B cell (primary cell): ENCODE results near the gene IRF1. TPM values are rescaled to one million over a fixed set of nuclear protein-coding genes. Genes with fewer than 3 reads are reported as not detected.

ENCODE experiments used
- ATAC-seq: fragments of 200-7000 bp; cut with Tn5 transposase; one replicate; pipeline ENCODE4 v1.10.0; 2021; ENCODE audit warnings: low read depth, mild to moderate bottlenecking, moderate number of reproducible peaks, moderate library complexity
- CTCF ChIA-PET: fragments of 350-600 bp; sonication (Branson Sonifier 250); formaldehyde crosslinking; loops from one replicate; lab custom pipeline; 2021; ENCODE audit warnings: antibody characterized with exemption, inconsistent platforms; lab: Charles Lee
- POLR2A ChIA-PET: fragments of 350-600 bp; sonication (Branson Sonifier 250); formaldehyde crosslinking; loops from one replicate; lab custom pipeline; 2021; ENCODE audit warnings: antibody characterized with exemption; lab: Charles Lee
- DNase-seq: peaks from one replicate; pipeline ENCODE4 v3.0.0; 2013
- H2AFZ ChIP-seq: 2 replicates; pipeline ENCODE4 v1.6.1; 2012; ENCODE audit warnings: mild to moderate bottlenecking, low read depth, low read length; ENCODE audit not compliant: insufficient read depth, poor library complexity, severe bottlenecking
- H3K27ac ChIP-seq, 2 donors: 1 replicate in 1 of 2; 2 replicates in 1 of 2; pipeline ENCODE4 v1.5.1; 2012 to 2013; ENCODE audit warnings: low read length in 2 of 2, mild to moderate bottlenecking in 2 of 2, moderate library complexity in 1 of 2
- H3K27me3 ChIP-seq, 4 experiments: fragments of 200-600 bp in 1 of 4; sonication (generic) in 1 of 4; replicated peaks in 1 of 4; 1 replicate in 2 of 4; 2 replicates in 2 of 4; pipeline versions ENCODE4 v1.6.1 to v1.7.0; 2013 to 2016; ENCODE audit warnings: low read length in 3 of 4, mild to moderate bottlenecking in 2 of 4, mixed read lengths in 1 of 4, moderate library complexity in 1 of 4; ENCODE audit not compliant: insufficient read depth in 4 of 4, control insufficient read depth in 3 of 4; ENCODE audit errors: control extremely low read depth in 1 of 4
- H3K36me3 ChIP-seq, 2 experiments: replicated peaks in 1 of 2; 1 replicate in 1 of 2; 2 replicates in 1 of 2; pipeline versions ENCODE4 v1.6.1 to v1.7.1; 2013; ENCODE audit warnings: low read length in 1 of 2; ENCODE audit not compliant: insufficient read depth in 2 of 2, control insufficient read depth in 1 of 2; ENCODE audit errors: control extremely low read depth in 1 of 2, extremely low read depth in 1 of 2
- H3K4me1 ChIP-seq, 2 donors: fragments of 200-600 bp in 1 of 2; sonication (generic) in 1 of 2; 1 replicate in 1 of 2; 2 replicates in 1 of 2; pipeline versions ENCODE4 v1.5.1 to v1.6.1; 2013 to 2017; ENCODE audit warnings: low read length in 2 of 2; ENCODE audit not compliant: control insufficient read depth in 2 of 2, insufficient read depth in 2 of 2
- H3K4me2 ChIP-seq: replicated peaks from 2 replicates; pipeline ENCODE3; 2012; ENCODE audit warnings: mild to moderate bottlenecking, low read depth, low read length; ENCODE audit not compliant: poor library complexity, severe bottlenecking
- H3K4me3 ChIP-seq, 5 experiments: fragments of 200-600 bp in 1 of 5; sonication (generic) in 1 of 5; 1 replicate in 3 of 5; 2 replicates in 2 of 5; pipeline versions ENCODE4 v1.5.1 to v1.7.0; 2011 to 2016; ENCODE audit warnings: low read length in 4 of 5, mild to moderate bottlenecking in 4 of 5, low read depth in 2 of 5, control low read depth in 1 of 5, moderate library complexity in 1 of 5; ENCODE audit not compliant: insufficient read depth in 1 of 5; ENCODE audit errors: control extremely low read depth in 1 of 5, extremely low read depth in 1 of 5
- H3K79me2 ChIP-seq: fragments of 200-600 bp; sonication (generic); one replicate; pipeline ENCODE4 v1.6.0; 2016; ENCODE audit warnings: low read length; ENCODE audit not compliant: control insufficient read depth, insufficient read depth
- H3K9ac ChIP-seq: fragments of 200-600 bp; sonication (generic); 2 replicates; pipeline ENCODE4 v1.6.1; 2017; ENCODE audit warnings: mild to moderate bottlenecking, low read length, moderate library complexity
- H3K9me3 ChIP-seq, 3 donors: one replicate each; pipeline versions ENCODE4 v1.6.1 to v1.7.1; 2013; ENCODE audit warnings: low read length in 2 of 3; ENCODE audit not compliant: control insufficient read depth in 2 of 3, insufficient read depth in 1 of 3; ENCODE audit errors: control extremely low read depth in 1 of 3
- H4K20me1 ChIP-seq: 2 replicates; pipeline ENCODE4 v1.6.0; 2012; ENCODE audit warnings: mild to moderate bottlenecking, low read length; ENCODE audit not compliant: insufficient read depth, control insufficient read depth, poor library complexity, severe bottlenecking
- H3K27ac Mint-ChIP-seq: one replicate; pipeline ENCODE4 v1.8.0; 2021; ENCODE audit warnings: mixed read lengths
- H3K27me3 Mint-ChIP-seq: one replicate; pipeline ENCODE4 v1.8.0; 2021; ENCODE audit warnings: mixed read lengths
- H3K4me1 Mint-ChIP-seq: one replicate; pipeline ENCODE4 v1.8.0; 2021; ENCODE audit warnings: mixed read lengths
- H3K4me3 Mint-ChIP-seq: one replicate; pipeline ENCODE4 v1.8.0; 2021; ENCODE audit warnings: mixed read lengths
- H3K9me3 Mint-ChIP-seq: one replicate; pipeline ENCODE4 v1.8.0; 2022; ENCODE audit warnings: mixed read lengths; ENCODE audit not compliant: insufficient read depth
- CTCF ChIP-seq: fragments of 200-600 bp; IDR thresholded peaks from one replicate; pipeline ENCODE4 v1.8.0; 2022; ENCODE audit warnings: antibody characterized with exemption, mild to moderate bottlenecking
- EZH2 ChIP-seq: IDR thresholded peaks from 2 replicates; pipeline ENCODE4 v1.6.1; 2012; ENCODE audit warnings: borderline replicate concordance, low read depth, mild to moderate bottlenecking, moderate library complexity, low read length; ENCODE audit not compliant: insufficient read depth, poor library complexity, severe bottlenecking
- WGBS: methylation state at CpG from one replicate; pipeline ENCODE4 v1.1.5; 2013; ENCODE audit warnings: missing lambda C conversion rate; ENCODE audit not compliant: insufficient coverage; 5-methylcytosine and 5-hydroxymethylcytosine counted together
- intact Hi-C: fragments of 100-400 bp; cut with micrococcal nuclease; formaldehyde crosslinking; loops from one replicate; pipeline ENCODE4 v1.10.0; 2022
- polyA plus RNA-seq: library from polyadenylated mRNA; depleted of rRNA; stranded (reverse); fragments of >200 nt; gene quantifications from 2 replicates; pipeline ENCODE4 v1.2.3, GENCODE V29; 2012
- total RNA-seq, 2 donors: library from RNA; stranded (reverse); fragments of 120-200 nt in 1 of 2; gene quantifications; 1 replicate in 1 of 2; 2 replicates in 1 of 2; pipeline versions ENCODE4 v1.2.3 to v1.2.4, GENCODE V29; 2013 to 2022

IRF1 gene
- total and polyA plus RNA-seq, 2 donors (not counting 1 experiment from before 2014, with no cell fraction given): 173 to 306 TPM

- Mint-ChIP-seq H3K9me3 (no peaks in the 10 kb centered on the region), H3K27me3 (no peaks in the 10 kb centered on the region), H3K4me3 (no peak overlapping the region), H3K4me1 (peaks cover 57% of the 10 kb centered on the region), H3K27ac (no peak overlapping the region)
- intact Hi-C loops: no loop called here
- ATAC-seq (no peak), DNase-seq (no peak)
- H4K20me1 ChIP-seq: peaks cover 68% of the 10 kb centered on the region
- H3K4me1 ChIP-seq: peaks cover 22 to 37% of the 10 kb centered on the region in 2 donors
- no peak overlapping the region for H3K9ac ChIP-seq
- 60% methylated on average over 1 of the region's 3 CpGs for WGBS
- H3K36me3 ChIP-seq: peaks cover 9 to 50% of the 10 kb centered on the region in 2 experiments
- CTCF ChIA-PET: no interaction called here
- H3K4me2 ChIP-seq: peak overlapping the region; percentile 8
- no peaks in the 10 kb centered on the region for H3K27me3 ChIP-seq
- no peak overlapping the region for H3K27ac ChIP-seq
- H3K4me3 ChIP-seq: no peak overlapping the region
- H3K79me2 ChIP-seq: peaks cover 92% of the 10 kb centered on the region
- no peak for TF ChIP-seq CTCF
- no peak for TF ChIP-seq EZH2
- no peaks in the 10 kb centered on the region for H3K9me3 ChIP-seq
- H2AFZ ChIP-seq: no peak overlapping the region
- POLR2A ChIA-PET: interaction anchor here (0.6 to 1.1 kb wide), 2 partner anchors 19 to 37 kb away, joined by 3 to 5 read pairs; no protein-coding TSS in a partner anchor
Observed at GRCh38 chr5:132445930-132446329, 44.6 kb downstream of the IRF1 start.

GRCh38 chr5:132445640-132445923 is 45.0 kb downstream of the IRF1 start:
- H3K9ac ChIP-seq: no peak overlapping the region
- intact Hi-C loops: no loop called here
- ChIA-PET POLR2A (interaction anchor here (0.6 to 1.1 kb wide), 2 partner anchors 18 to 37 kb away, joined by 3 to 5 read pairs; no protein-coding TSS in a partner anchor), CTCF (no interaction called here)
- Mint-ChIP-seq H3K4me3 (no peak overlapping the region), H3K4me1 (peaks cover 60% of the 10 kb centered on the region), H3K9me3 (no peaks in the 10 kb centered on the region), H3K27ac (no peak overlapping the region), H3K27me3 (no peaks in the 10 kb centered on the region)
- WGBS: 88% methylated on average over 2 of the region's 4 CpGs
- peaks cover 95% of the 10 kb centered on the region for H3K79me2 ChIP-seq
- peaks cover 9 to 50% of the 10 kb centered on the region in 2 experiments for H3K36me3 ChIP-seq
- H3K4me1 ChIP-seq: peaks cover 24 to 37% of the 10 kb centered on the region in 2 donors
- ATAC-seq: no peak
- no peaks in the 10 kb centered on the region for H3K9me3 ChIP-seq
- peaks cover 69% of the 10 kb centered on the region for H4K20me1 ChIP-seq
- peak overlapping the region; percentile 8 for H3K4me2 ChIP-seq
- H3K27me3 ChIP-seq: no peaks in the 10 kb centered on the region
- H3K27ac ChIP-seq: no peak overlapping the region
- TF ChIP-seq EZH2 (no peak), CTCF (no peak)
- H3K4me3 ChIP-seq: no peak overlapping the region
- no peak overlapping the region for H2AFZ ChIP-seq
- DNase-seq: no peak
